HG03280 (cell line): ENCODE measurements around the gene FGD4.

ENCODE experiments used
- ATAC-seq: cut with Tn5 transposase; IDR thresholded peaks from one replicate; pipeline ENCODE4 v1.9.1; 2021; ENCODE audit warnings: mild to moderate bottlenecking, moderate library complexity; ENCODE audit not compliant: unreplicated experiment

The FGD4 gene

DNA sequence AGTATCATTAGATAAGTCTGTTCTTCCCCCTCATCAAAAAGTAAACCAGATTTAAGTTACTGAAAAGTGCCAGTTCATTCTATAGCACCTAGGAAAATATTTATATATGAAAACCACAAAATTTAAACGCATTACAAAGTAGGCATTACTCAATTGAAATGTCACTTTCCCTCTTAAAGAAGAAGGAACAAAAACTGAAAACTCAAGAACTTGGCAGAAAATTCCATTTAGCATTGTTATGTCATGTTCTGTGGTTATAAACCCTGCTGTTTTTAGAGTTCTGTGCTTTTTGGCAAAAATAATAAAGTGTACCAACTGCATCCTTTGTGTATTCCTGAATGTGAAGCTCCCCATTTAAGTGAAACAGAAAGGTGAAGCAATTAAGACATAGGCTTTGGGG lies 3.6 kb downstream of the FGD4 start:
- ATAC-seq: no peak

DNA sequence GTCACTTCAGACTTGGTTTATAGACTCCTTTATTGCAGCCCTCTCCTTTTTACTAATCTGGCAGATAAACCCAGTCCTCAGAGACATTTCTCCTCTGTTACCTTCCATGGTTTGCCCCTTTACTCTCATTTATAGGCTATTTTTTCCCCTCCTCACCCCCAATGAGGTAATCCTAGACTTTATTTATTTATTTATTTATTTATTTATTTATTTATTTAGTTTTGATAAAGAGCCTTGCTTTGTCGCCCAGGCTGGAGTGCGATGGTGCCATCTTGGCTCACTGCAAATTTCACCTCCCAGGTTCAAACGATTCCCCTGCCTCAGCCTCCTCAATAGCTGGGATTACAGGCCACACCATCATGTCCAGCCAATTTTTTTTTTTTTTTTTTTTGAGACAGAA lies 8.4 kb downstream of the FGD4 start:
- no peak for ATAC-seq

GRCh38 chr12:32413412-32413811 lies 14.1 kb downstream of the FGD4 start:
- ATAC-seq: no peak

- ATAC-seq: no peak
Observed at GRCh38 chr12:32418221-32418620, 18.9 kb downstream of the FGD4 start.

GRCh38 chr12:32418903-32419519 lies 19.7 kb downstream of the FGD4 start:
- ATAC-seq: no peak

DNA sequence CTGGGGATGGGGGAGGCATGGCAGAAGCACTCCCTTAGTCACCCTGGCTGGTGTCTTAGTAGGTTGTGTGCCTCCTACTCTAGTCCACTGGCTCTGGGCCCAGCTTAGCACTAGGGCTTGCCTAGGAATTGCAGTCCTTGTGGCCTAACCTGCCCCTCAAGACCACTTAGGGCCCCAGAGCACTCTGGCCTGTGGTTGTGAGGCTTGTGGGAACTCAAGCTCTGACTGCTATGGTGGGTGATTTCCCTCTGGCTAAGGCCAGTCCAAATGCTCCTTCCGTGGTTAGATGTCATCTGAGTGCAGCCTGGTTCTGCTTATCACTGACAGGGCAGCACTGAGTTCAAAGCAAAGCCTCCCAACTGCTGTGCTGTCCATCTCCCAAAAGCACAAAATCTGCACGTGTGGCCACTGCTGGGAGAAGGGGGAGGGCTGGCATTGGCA lies 20.2 kb downstream of the FGD4 start:
- no peak for ATAC-seq

GRCh38 chr12:32420356-32420755 lies 21.0 kb downstream of the FGD4 start:
- ATAC-seq: no peak

GRCh38 chr12:32423559-32423958 lies 24.2 kb downstream of the FGD4 start:
- ATAC-seq: no peak

- no peak for ATAC-seq
Observed at GRCh38 chr12:32431025-32431424, 31.7 kb downstream of the FGD4 start.

DNA sequence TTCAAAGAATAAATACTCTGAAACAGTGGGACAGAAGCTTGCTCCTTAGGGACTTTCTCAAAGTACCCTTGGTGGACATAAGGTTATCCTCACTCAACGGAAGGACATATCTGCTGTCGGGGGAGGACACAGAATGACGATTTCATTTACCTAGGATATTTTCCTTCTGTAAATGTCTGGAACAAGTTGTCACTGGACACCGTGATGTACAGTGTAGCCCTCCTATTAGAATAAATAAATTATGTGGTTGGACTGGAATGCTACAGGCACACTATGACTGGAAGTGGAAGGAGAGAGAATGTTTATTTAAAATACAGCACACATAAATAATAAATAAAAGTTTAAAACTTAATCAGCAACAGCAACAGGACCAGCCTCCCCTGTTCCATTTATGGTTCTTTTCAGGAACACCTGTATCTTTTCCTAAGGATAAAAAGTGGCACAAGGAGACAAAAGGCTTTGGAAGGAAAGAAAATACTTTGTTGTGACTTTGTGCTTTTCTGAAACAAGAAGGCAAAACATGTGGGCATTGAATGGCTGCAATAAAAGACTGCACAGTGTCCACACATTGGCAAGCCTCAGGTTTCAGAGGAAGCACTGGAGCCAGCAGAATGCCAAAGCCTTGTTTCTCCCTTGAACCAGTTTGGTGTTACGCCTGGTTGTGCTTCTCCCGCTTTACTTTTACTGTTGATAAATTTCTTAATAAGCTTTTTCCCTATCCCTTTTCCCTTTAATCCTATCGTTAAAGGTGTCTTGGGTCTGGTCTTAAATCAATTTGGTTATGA lies 36.8 kb downstream of the FGD4 start:
- ATAC-seq: no peak

DNA sequence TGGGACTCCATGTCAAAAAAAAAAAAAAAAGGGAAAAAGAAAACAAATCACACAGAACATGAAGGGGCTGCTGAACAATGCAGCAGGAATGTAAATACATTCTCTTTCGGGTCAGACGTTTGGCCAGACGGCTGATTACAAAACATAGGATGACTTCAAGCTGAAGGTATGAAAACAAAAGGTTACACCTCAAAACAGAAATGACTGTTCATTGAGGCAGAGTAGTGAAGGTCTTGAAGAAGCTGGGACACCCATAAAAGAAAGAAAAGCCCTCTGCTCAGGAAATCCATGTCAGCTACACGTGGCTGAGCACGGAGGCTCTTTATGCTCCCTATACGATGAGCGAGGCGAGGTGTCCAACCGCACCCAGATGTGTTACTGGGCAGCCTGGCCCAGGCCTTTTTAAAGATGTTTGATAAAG lies 37.7 kb downstream of the FGD4 start:
- no peak for ATAC-seq

- no peak for ATAC-seq
Observed at GRCh38 chr12:32440120-32440865, 40.9 kb downstream of the FGD4 start.

GRCh38 chr12:32443491-32443890 lies 44.1 kb downstream of the FGD4 start:
- no peak for ATAC-seq

DNA sequence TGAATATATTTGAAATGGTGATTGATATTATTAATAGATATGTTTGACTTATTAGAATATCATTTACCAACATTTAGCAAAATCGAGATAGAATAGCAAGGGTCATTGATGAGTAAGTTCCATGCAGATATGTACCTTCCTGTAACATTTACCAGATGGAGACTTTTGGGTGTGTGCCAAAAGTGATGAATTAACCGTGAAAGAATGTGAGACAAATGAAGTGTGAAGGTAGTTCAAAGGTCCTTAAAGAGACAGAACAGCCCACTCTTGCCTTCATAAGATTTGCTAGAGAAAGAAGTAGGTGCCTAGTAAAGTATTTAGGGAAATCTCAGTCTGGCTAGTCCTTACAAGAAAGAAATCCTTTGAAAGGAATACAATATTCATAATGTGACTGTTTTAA lies 45.5 kb downstream of the FGD4 start:
- ATAC-seq: no peak

- ATAC-seq: no peak
Observed at GRCh38 chr12:32445356-32445755, 46.0 kb downstream of the FGD4 start.

DNA sequence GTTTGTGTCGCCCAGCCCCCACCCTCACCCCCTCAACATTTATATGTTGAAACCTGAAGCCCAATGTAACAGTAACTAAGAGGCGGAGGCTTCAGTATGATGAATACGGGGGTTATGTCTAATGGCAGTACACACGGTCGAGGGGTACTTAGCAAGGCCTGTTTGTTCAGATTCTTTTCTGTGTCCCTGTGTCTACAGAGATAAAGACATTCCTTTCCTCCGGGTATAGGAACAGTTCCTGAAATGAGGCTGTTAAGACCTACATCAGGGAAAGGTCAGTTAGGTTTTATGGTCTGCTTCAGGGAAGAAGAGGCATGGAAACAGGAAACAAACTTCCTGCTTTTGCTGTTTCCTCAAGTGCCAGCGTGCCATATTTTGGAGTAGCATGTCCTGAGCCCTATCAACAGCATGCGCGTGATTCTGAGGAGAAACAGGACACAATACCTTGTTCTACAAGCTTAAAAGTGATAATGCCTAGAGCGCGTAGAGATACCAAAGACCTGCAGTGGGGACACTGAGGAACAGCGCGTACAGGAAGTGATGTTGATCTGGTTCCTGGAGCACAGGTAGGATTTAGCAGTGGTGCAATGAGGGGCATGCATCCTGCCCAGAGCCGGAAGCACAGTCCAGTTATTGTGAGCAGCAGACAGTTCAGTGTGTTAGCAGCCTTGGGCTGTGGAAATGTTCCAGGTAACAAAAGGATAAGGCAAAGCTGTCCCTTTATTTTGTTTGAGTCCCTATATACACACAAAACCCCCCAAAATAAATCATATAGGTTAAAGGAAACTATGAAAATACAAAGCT lies 47.2 kb downstream of the FGD4 start:
- no peak for ATAC-seq

DNA sequence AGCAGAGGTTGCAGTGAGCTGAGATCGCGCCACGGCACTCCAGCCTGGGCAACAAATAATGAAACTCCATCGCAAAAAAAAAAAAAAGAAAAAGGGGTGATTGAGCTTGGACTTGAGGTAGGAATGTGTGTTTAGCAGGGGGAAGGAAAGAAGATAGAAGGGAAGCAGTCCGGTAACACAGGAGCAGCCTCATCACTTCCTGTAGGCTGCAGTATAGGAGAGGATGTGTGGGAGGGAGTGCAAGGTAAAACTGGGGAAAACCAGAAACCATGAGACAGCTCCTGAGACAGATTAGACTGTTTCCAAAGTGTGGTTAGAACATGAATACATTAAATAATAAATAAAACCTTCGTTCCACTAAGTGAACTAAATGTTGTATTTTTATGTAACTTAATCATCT lies 49.2 kb downstream of the FGD4 start:
- ATAC-seq: no peak

DNA sequence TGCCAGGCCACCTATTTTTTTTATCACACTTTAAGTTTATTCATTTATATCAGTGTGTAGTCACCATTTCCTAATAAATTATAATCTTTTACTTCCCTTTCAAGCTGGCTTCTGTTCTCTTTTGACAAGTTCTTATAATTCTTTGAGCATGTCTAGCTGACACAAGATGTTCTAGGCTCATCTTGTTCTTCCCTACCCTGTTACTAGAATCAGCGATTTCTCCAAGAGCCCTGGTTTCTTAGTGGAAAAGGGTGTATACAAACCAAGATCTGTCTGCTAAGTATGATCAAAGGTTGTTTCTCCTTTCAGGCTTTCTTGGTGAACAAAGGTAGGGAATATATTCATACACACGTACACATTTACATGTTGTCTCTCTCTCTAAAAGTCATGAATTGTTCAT lies 51.0 kb downstream of the FGD4 start:
- ATAC-seq: no peak

DNA sequence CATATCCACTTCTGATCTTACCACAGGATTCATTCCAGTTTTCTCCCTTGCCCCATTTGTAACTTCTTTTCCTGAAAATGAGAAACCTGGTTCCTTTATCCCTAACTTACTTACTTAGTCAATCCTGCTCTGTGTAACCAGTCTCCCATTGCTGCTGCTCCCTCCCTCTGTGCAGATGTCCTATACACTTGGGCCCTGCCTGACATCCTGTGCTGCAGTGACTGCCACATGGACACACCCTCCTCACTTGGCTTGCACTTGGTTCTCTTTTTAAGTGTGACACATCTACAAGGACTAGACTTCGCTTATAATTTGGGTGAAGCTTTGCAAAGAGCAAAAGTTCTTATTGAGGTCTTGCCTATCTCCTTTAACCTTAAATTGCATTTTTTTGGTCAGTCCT lies 51.4 kb downstream of the FGD4 start:
- ATAC-seq: no peak

GRCh38 chr12:32451816-32452215 lies 52.5 kb downstream of the FGD4 start:
- ATAC-seq: no peak

GRCh38 chr12:32454075-32454474 lies 54.7 kb downstream of the FGD4 start:
- ATAC-seq: no peak
